Measurements from ENCODE around the gene NRXN2.

The NRXN2 gene

DNA sequence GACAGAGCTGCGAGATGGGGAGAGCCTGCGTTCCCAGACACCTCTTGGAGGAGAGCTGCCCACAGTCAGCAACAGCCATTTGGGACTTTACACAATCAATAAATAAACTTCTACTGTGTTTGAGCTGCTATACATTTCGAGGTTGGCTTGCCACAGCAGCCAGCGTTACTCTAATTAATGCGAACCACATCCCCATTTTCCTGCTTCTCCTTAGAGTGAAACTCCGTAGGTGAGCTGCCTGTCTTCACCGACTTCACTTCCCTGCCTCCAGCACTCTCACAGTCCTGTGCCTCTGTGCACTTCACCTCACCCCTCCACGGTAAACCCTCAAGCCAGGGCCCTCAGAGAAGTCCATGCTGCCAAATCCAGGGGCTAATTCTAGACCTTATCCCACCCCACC, 137.8 kb downstream of the NRXN2 start:
- Histone ChIP-seq H3K4me3 (IDR thresholded peaks at IDR 0.05; ENCODE audit: insufficient read depth, low read depth, low read length) (no peak overlapping the region), H4K20me1 (ENCODE audit: insufficient read depth) (no peaks in the 10 kb centered on the region), H3K4me1 (ENCODE audit: low read depth, poor library complexity, severe bottlenecking) (no peaks in the 10 kb centered on the region), H3K27ac (no peak overlapping the region), H2AFZ (ENCODE audit: low read depth) (no peak overlapping the region), H3K4me2 (no peak overlapping the region), H3K36me3 (ENCODE audit: insufficient read depth) (no peaks in the 10 kb centered on the region), H3K27me3 (ENCODE audit: insufficient read depth, low read depth) (peaks cover 74% of the 10 kb centered on the region), H3K79me2 (ENCODE audit: insufficient read depth, low read depth) (no peaks in the 10 kb centered on the region), H3K9ac (no peak overlapping the region)
- TF ChIP-seq, protein P1, sequence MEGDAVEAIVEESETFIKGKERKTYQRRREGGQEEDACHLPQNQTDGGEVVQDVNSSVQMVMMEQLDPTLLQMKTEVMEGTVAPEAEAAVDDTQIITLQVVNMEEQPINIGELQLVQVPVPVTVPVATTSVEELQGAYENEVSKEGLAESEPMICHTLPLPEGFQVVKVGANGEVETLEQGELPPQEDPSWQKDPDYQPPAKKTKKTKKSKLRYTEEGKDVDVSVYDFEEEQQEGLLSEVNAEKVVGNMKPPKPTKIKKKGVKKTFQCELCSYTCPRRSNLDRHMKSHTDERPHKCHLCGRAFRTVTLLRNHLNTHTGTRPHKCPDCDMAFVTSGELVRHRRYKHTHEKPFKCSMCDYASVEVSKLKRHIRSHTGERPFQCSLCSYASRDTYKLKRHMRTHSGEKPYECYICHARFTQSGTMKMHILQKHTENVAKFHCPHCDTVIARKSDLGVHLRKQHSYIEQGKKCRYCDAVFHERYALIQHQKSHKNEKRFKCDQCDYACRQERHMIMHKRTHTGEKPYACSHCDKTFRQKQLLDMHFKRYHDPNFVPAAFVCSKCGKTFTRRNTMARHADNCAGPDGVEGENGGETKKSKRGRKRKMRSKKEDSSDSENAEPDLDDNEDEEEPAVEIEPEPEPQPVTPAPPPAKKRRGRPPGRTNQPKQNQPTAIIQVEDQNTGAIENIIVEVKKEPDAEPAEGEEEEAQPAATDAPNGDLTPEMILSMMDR (conservative IDR thresholded peaks at IDR 0.05; ENCODE audit: low read depth, low read length), result no peak

DNA sequence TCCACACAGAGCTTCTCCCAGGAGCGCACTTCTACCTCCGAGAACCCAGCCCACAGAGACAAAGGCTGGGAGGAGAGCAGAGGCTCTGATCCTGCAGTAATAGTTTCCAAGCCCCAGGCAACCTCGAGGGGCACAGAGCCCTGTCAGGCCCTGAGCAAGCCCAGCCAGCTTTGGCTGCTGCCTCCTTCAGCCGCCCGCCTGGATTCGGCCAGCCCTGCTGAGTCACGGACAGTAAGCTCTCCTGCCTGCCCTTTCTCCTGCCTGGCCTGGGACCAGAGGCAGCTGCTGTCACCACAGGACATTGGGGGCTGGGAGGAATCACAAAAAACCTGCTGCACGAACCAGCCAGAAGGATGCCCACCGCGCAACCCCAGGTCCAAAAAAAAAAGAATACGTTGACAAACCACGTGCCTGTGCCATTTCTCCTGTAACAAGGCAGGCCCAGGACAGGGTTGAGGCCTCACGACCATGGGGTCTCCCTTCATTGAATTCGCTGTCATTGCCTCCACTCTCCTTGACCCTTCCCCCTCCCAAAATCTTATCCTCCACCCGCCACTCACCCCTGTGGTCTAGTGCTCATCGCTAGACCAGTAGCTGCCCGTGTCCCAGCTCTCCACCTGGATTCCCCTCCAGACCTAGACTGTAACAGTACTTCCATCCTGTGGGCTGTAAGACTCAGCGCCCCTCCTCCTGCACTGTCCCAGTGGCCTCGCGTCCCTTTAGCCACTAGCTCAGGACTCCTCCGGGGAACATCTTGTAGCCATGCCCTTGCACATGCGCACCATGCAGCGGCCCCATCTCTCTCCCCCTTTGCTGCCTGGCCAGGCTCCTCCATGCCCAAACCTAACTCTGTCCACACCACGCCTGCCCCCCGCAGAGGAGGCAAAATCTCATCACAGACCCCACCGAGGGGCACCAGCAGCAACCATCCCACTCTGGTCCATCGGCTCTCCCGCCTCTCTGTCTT, 139.4 kb downstream of the NRXN2 start:
- TF ChIP-seq, protein P1 (conservative IDR thresholded peaks at IDR 0.05; ENCODE audit: low read depth, low read length), result no peak
- Histone ChIP-seq H3K4me3 (IDR thresholded peaks at IDR 0.05; ENCODE audit: insufficient read depth, low read depth, low read length) (no peak overlapping the region), H3K4me1 (ENCODE audit: low read depth, poor library complexity, severe bottlenecking) (no peaks in the 10 kb centered on the region), H3K4me2 (no peak overlapping the region), H4K20me1 (ENCODE audit: insufficient read depth) (no peaks in the 10 kb centered on the region), H3K79me2 (ENCODE audit: insufficient read depth, low read depth) (no peaks in the 10 kb centered on the region), H3K27me3 (ENCODE audit: insufficient read depth, low read depth) (peaks cover 79% of the 10 kb centered on the region), H3K36me3 (ENCODE audit: insufficient read depth) (no peaks in the 10 kb centered on the region), H2AFZ (ENCODE audit: low read depth) (no peak overlapping the region), H3K27ac (no peak overlapping the region), H3K9ac (no peak overlapping the region)

DNA sequence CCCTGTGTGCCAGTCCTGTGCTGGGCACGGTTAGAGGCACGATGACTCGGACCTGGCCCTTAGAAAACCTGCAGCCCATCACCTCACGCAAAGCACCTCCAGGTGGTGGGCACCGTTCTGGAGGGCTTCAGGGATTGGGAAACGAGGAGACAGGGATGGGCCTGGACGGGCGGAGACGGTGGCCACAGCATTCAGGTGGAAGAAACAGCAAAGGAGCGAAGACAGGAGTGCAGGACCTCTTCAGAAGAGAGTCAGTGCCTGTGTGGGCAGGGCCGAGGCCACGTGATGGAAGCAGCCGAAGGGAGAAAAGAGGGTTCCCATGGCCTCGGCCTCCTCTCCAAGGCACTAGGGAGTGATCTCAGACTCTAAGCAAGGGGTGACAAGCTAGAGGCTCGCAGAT, 140.1 kb downstream of the NRXN2 start:
- Histone ChIP-seq H2AFZ (ENCODE audit: low read depth) (no peak overlapping the region), H4K20me1 (ENCODE audit: insufficient read depth) (no peaks in the 10 kb centered on the region), H3K36me3 (ENCODE audit: insufficient read depth) (no peaks in the 10 kb centered on the region), H3K4me3 (IDR thresholded peaks at IDR 0.05; ENCODE audit: insufficient read depth, low read depth, low read length) (no peak overlapping the region), H3K79me2 (ENCODE audit: insufficient read depth, low read depth) (no peaks in the 10 kb centered on the region), H3K27ac (no peak overlapping the region), H3K4me2 (no peak overlapping the region), H3K4me1 (ENCODE audit: low read depth, poor library complexity, severe bottlenecking) (no peaks in the 10 kb centered on the region), H3K9ac (no peak overlapping the region), H3K27me3 (ENCODE audit: insufficient read depth, low read depth) (peaks cover 76% of the 10 kb centered on the region)
- TF ChIP-seq, protein P1 (conservative IDR thresholded peaks at IDR 0.05; ENCODE audit: low read depth, low read length), result no peak

DNA sequence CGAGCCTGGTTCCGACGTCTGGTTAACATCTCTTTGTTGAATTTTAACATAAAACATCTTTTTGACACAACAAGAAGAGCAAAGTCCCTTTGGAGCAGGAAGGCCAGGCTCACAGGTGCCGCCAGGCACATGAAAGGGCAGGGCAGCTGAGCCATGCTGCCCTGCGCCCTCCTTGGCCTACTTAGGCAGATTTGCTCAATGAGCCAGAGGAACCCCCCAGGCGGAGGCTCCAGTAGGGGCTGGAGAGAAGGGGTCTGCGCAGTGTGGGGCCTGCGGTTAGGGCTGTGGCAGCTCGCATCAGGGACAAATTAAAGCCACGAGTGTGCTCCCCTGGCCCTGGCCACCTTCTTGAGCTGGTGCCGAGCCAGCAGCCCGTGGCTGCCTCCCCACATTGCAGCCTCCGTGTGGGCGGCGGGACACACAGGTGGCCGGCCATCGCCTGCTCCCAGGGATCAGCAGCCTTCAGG, 141.9 kb downstream of the NRXN2 start:
- no peak overlapping the region for H2AFZ ChIP-seq (ENCODE audit: low read depth)
- TF ChIP-seq, protein P1 (conservative IDR thresholded peaks at IDR 0.05; ENCODE audit: low read depth, low read length), result no peak
- no peak overlapping the region for H3K27ac ChIP-seq
- H3K4me2 ChIP-seq, result no peak overlapping the region
- peaks cover 76% of the 10 kb centered on the region for H3K27me3 ChIP-seq (ENCODE audit: insufficient read depth, low read depth)
- H3K4me3 ChIP-seq (IDR thresholded peaks at IDR 0.05; ENCODE audit: insufficient read depth, low read depth, low read length), result no peak overlapping the region
- no peaks in the 10 kb centered on the region for H4K20me1 ChIP-seq (ENCODE audit: insufficient read depth)
- H3K9ac ChIP-seq, result no peak overlapping the region
- H3K4me1 ChIP-seq (ENCODE audit: low read depth, poor library complexity, severe bottlenecking), result no peaks in the 10 kb centered on the region
- H3K36me3 ChIP-seq (ENCODE audit: insufficient read depth), result no peaks in the 10 kb centered on the region
- H3K79me2 ChIP-seq (ENCODE audit: insufficient read depth, low read depth), result no peaks in the 10 kb centered on the region

Measured in KMS-11 (cell line).